Measurements from ENCODE around the gene MPHOSPH10.

MPHOSPH10 gene

DNA sequence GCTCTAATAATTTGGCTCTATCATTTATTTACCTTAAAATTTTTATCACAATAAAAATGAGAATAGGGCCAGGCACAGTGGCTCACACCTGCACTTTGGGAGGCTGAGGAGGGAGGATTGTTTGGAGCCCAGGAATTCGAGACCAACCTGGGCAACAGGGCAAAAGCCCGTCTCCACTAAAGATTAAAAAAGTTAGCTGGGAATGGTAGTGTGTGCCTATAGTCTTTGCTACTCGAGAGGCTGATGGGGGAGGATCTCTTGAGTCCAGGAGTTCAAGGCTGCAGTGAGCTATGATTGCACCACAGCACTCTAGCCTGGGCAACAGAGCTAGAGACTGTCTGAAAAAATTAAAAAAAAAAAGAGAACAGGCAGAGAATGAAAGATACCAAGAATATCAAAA is 5.7 kb downstream of the MPHOSPH10 start:
- Histone ChIP-seq H3K27me3 (ENCODE audit: insufficient read depth, low read length) (no peaks in the 10 kb centered on the region), H3K9me2 (ENCODE audit: low read depth, low read length) (no peaks in the 10 kb centered on the region), H3K4me3 (ENCODE audit: low read depth, low read length, poor library complexity, severe bottlenecking) (no peak overlapping the region), H3F3A (ENCODE audit: insufficient read depth, low read length) (no peaks in the 10 kb centered on the region), H3K4me1 (ENCODE audit: insufficient read depth, low read length, severe bottlenecking) (peaks cover 19% of the 10 kb centered on the region), H3K79me2 (ENCODE audit: insufficient read depth, low read length) (peaks cover 17% of the 10 kb centered on the region), H4K20me1 (ENCODE audit: insufficient read depth, low read length) (no peaks in the 10 kb centered on the region), H2AFZ (ENCODE audit: low read length) (no peak overlapping the region), H3K9me3 (ENCODE audit: low read length) (no peaks in the 10 kb centered on the region), H3K36me3 (ENCODE audit: insufficient read depth, low read length) (peaks cover 75% of the 10 kb centered on the region), H3K4me2 (ENCODE audit: low read length) (no peak overlapping the region), H3K27ac (ENCODE audit: low read depth, low read length, poor library complexity, severe bottlenecking) (no peak overlapping the region), H3K9ac (ENCODE audit: low read length) (no peak overlapping the region)
- TF ChIP-seq EZH2 (IDR thresholded peaks at IDR 0.05; ENCODE audit: borderline replicate concordance, low read length) = no peak
- TF ChIP-seq, protein P1, sequence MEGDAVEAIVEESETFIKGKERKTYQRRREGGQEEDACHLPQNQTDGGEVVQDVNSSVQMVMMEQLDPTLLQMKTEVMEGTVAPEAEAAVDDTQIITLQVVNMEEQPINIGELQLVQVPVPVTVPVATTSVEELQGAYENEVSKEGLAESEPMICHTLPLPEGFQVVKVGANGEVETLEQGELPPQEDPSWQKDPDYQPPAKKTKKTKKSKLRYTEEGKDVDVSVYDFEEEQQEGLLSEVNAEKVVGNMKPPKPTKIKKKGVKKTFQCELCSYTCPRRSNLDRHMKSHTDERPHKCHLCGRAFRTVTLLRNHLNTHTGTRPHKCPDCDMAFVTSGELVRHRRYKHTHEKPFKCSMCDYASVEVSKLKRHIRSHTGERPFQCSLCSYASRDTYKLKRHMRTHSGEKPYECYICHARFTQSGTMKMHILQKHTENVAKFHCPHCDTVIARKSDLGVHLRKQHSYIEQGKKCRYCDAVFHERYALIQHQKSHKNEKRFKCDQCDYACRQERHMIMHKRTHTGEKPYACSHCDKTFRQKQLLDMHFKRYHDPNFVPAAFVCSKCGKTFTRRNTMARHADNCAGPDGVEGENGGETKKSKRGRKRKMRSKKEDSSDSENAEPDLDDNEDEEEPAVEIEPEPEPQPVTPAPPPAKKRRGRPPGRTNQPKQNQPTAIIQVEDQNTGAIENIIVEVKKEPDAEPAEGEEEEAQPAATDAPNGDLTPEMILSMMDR (IDR thresholded peaks at IDR 0.05; ENCODE audit: low read length) = no peak

DNA sequence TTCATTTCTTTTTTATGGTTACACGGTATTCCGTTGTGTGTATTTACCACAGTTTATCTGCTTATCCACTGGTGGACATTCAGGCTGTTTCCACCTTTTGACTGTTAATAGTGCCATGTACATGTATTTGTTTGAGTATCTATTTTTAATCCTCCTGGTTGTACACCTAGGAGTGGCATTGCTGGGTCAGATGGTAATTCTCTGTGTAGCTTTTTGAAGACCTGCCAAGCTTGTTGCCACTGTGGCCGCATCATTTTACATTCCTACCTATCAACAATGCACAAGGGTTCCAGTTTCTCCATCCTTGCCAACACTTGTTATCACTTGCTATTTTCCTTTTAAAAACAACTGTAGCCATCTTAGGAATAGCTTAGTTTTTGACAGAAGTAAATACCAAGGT is 13.3 kb downstream of the MPHOSPH10 start:
- Histone ChIP-seq H3K27me3 (ENCODE audit: insufficient read depth, low read length) (no peaks in the 10 kb centered on the region), H3K9me2 (ENCODE audit: low read depth, low read length) (no peaks in the 10 kb centered on the region), H3K4me2 (ENCODE audit: low read length) (no peak overlapping the region), H3K9ac (ENCODE audit: low read length) (no peak overlapping the region), H3K79me2 (ENCODE audit: insufficient read depth, low read length) (no peaks in the 10 kb centered on the region), H3F3A (ENCODE audit: insufficient read depth, low read length) (no peaks in the 10 kb centered on the region), H2AFZ (ENCODE audit: low read length) (no peak overlapping the region), H4K20me1 (ENCODE audit: insufficient read depth, low read length) (no peaks in the 10 kb centered on the region), H3K4me3 (ENCODE audit: low read depth, low read length, poor library complexity, severe bottlenecking) (no peak overlapping the region), H3K36me3 (ENCODE audit: insufficient read depth, low read length) (peaks cover 96% of the 10 kb centered on the region), H3K9me3 (ENCODE audit: low read length) (no peaks in the 10 kb centered on the region), H3K27ac (ENCODE audit: low read depth, low read length, poor library complexity, severe bottlenecking) (no peak overlapping the region), H3K4me1 (ENCODE audit: insufficient read depth, low read length, severe bottlenecking) (no peaks in the 10 kb centered on the region)
- TF ChIP-seq, protein P1 (IDR thresholded peaks at IDR 0.05; ENCODE audit: low read length) = no peak
- no peak for TF ChIP-seq EZH2 (IDR thresholded peaks at IDR 0.05; ENCODE audit: borderline replicate concordance, low read length)

DNA sequence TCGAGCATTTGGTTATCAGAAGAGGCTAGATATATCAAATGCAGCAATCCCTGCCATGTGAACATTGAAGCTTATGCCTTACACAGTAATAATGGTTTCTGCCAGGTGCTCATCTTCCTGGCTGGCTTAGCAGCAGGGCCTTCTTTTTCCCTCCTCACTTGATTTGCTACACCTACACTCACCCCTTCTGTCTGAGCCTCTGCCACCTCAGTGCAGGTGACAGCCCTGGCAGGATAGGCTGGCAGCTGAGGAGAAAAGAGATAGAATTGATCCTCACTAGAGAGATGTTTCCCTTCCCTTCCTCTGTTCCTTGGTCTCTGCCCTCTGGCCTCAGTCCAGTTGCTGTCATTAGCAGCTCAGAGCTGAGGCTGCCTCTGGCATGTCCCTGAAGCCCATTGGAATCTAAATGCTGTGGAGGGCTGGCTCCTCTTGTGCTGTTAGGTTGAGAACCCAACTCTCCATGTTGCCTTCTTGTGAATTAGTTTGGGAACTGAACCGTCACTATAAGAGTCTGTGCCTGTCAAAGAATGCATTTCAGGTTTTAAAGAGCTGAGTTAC is 18.2 kb downstream of the MPHOSPH10 start:
- H3K27me3 ChIP-seq (ENCODE audit: insufficient read depth, low read length) = no peaks in the 10 kb centered on the region
- no peaks in the 10 kb centered on the region for H3K9me2 ChIP-seq (ENCODE audit: low read depth, low read length)
- TF ChIP-seq, protein P1 (IDR thresholded peaks at IDR 0.05; ENCODE audit: low read length) = no peak
- TF ChIP-seq EZH2 (IDR thresholded peaks at IDR 0.05; ENCODE audit: borderline replicate concordance, low read length) = no peak
- no peak overlapping the region for H3K9ac ChIP-seq (ENCODE audit: low read length)
- no peaks in the 10 kb centered on the region for H3K4me1 ChIP-seq (ENCODE audit: insufficient read depth, low read length, severe bottlenecking)
- H2AFZ ChIP-seq (ENCODE audit: low read length) = no peak overlapping the region
- no peaks in the 10 kb centered on the region for H3K9me3 ChIP-seq (ENCODE audit: low read length)
- H3K36me3 ChIP-seq (ENCODE audit: insufficient read depth, low read length) = peaks cover 75% of the 10 kb centered on the region
- H4K20me1 ChIP-seq (ENCODE audit: insufficient read depth, low read length) = no peaks in the 10 kb centered on the region
- no peaks in the 10 kb centered on the region for H3K79me2 ChIP-seq (ENCODE audit: insufficient read depth, low read length)
- H3F3A ChIP-seq (ENCODE audit: insufficient read depth, low read length) = no peaks in the 10 kb centered on the region
- H3K4me3 ChIP-seq (ENCODE audit: low read depth, low read length, poor library complexity, severe bottlenecking) = no peak overlapping the region
- no peak overlapping the region for H3K4me2 ChIP-seq (ENCODE audit: low read length)
- H3K27ac ChIP-seq (ENCODE audit: low read depth, low read length, poor library complexity, severe bottlenecking) = no peak overlapping the region
